SJCRH30 (cell line): ENCODE results near the gene PRDM13. TPM values are rescaled to one million over a fixed set of nuclear protein-coding genes. Genes with fewer than 3 reads are reported as not detected.
"Not testable (repeated sequence)": the region's sequence is repeated elsewhere in the genome, so short reads cannot be mapped to it uniquely, and the experiment has no call there.

Experiments used
- DNase-seq, 2 experiments: peaks; one replicate each; pipeline ENCODE4 v3.0.0-alpha.2; 2015 to 2020
- H3K27ac ChIP-seq: fragments of 250-450 bp; sonication (Bioruptor Pico); 2 replicates; pipeline ENCODE4 v1.5.1; 2020; ENCODE audit warnings: mild to moderate bottlenecking, moderate library complexity
- H3K27me3 ChIP-seq: fragments of 250-450 bp; sonication (Bioruptor Pico); 2 replicates; pipeline ENCODE4 v1.5.1; 2020; ENCODE audit warnings: mild to moderate bottlenecking, moderate library complexity
- H3K36me3 ChIP-seq: fragments of 250-450 bp; sonication (Bioruptor Pico); 2 replicates; pipeline ENCODE4 v1.5.1; 2020; ENCODE audit warnings: mild to moderate bottlenecking, moderate library complexity
- H3K4me1 ChIP-seq: fragments of 250-450 bp; sonication (Bioruptor Pico); 2 replicates; pipeline ENCODE4 v1.5.1; 2020; ENCODE audit warnings: mild to moderate bottlenecking, moderate library complexity
- H3K4me3 ChIP-seq: fragments of 250-450 bp; sonication (Bioruptor Pico); 2 replicates; pipeline ENCODE4 v1.5.1; 2020; ENCODE audit warnings: mild to moderate bottlenecking, moderate library complexity
- H3K9me3 ChIP-seq: fragments of 250-450 bp; sonication (Bioruptor Pico); replicated peaks from 2 replicates; pipeline ENCODE4 v1.5.1; 2020; ENCODE audit warnings: mild to moderate bottlenecking, moderate library complexity
- total RNA-seq: library from RNA; depleted of rRNA; stranded (reverse); fragments of >200 nt; shearing (Covaris generic); gene quantifications from 2 replicates; pipeline ENCODE4 v1.2.3, GENCODE V29; 2014

The PRDM13 gene
- total RNA-seq, 1 experiment from 2014 or later: not detected

DNA sequence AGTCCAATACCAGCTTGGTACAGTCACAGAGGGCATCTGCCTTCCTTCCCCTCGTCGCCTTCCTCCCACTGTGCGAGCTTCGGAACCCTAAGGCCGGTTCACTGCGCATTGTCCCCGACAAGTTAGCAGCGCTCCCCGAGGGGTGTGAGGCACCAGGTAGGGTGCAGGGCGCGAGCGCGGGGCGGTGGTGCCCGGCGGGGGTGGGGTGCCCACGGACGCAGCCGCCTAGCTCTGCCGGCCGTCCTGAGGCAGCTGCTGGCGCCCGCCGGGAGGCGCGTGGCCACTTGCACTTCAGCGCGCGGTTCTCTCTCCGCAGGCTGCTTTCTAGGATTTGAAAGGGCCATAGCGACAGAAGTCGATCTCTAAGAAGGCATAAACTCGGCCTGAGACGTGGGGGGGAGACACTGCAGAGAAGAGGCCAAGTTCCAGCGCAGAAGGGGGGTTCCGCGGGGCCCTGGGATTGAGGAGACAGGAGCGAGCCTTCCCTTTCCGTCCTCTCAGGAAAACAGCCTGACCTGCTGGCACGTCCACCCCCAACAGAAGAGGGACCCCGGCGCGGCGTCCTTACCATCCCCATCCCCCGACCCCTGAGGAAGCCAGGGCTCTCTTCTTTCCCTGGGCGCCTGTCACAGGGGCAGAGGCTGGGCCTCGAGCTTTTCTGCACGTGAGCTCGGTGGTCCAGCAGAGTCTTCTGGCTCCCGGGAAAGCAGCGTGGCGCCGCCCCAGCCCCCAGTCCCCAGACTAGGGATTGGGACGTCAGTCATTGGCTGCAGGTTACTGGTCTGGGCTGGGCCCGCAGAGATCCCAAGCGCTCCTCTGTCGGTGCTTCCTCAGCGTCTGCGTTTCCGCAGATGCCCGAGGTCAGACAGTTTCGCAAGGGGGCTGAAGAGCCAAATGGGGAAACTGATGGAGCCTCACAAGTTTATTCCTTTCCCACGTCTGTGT, 15.6 kb upstream of the PRDM13 start:
- Histone ChIP-seq H3K9me3 (no peaks in the 10 kb centered on the region), H3K36me3 (no peaks in the 10 kb centered on the region), H3K27ac (no peak overlapping the region), H3K4me3 (no peak overlapping the region), H3K4me1 (peaks cover 3% of the 10 kb centered on the region; the same call in 1 of the 2 replicates), H3K27me3 (0 out of 2 replicates have a peak, but pooled peaks cover 5% of the 10 kb centered on the region)
- no peak for DNase-seq

DNA sequence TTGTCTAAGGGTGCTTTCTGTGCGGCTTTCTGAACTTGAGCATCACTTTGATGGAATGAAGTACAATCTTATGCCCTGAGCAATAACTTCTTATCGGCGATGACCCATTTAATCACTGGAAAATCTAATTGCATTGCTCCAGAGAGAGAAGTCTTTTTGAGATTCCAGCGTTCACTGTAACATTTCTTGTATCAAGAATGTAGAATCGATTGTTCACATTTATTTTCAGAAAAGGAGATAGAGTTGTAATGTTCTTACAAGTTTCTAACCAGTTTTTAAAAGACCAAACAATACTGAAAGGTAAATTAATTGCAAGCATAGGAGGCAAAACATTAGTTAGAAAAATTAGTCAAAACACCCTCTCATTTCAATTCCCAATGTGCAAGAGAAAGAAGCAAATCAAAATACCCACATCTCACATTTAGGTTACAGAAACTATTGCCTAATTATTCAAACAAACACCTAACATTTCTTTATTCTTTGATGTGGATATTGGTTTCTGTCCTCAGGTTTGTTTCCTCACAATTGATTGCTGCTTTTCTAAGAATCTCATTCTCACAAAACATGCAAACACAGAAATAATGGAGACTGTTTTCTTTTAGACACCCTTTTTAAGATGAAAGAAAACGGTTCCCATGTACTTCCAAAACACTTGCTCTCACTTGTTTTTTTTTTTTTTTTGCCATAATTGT, 14.8 kb upstream of the PRDM13 start:
- H3K9me3 ChIP-seq: no peaks in the 10 kb centered on the region
- peaks cover 3% of the 10 kb centered on the region; the same call in 1 of the 2 replicates for H3K4me1 ChIP-seq
- no peak for DNase-seq
- H3K27me3 ChIP-seq: 0 out of 2 replicates have a peak, but pooled peaks cover 5% of the 10 kb centered on the region
- H3K4me3 ChIP-seq: no peak overlapping the region
- no peaks in the 10 kb centered on the region for H3K36me3 ChIP-seq
- no peak overlapping the region for H3K27ac ChIP-seq

DNA sequence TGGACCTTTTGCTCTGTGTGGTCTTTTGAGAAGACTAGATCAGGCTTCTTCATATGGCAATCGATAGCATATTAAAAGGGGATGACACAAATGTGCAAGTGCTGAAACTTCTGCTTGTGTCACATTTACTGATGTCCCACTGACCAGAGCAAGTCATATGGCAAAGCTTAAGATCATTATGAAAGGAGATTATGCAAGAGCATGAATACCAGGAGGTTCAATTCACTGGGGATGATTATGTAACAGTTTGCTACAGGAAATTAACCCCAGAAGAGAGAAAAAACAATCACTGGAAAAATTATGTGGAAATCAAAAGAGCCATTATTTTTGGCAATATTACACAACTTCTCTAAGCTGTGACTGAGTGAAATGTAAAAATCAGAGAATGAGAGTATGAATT, 13.7 kb upstream of the PRDM13 start:
- Histone ChIP-seq H3K9me3 (no peaks in the 10 kb centered on the region), H3K36me3 (no peaks in the 10 kb centered on the region), H3K4me1 (peaks cover 3% of the 10 kb centered on the region; the same call in 1 of the 2 replicates), H3K4me3 (no peak overlapping the region), H3K27me3 (0 out of 2 replicates have a peak, but pooled peaks cover 5% of the 10 kb centered on the region), H3K27ac (no peak overlapping the region)
- DNase-seq: no peak

DNA sequence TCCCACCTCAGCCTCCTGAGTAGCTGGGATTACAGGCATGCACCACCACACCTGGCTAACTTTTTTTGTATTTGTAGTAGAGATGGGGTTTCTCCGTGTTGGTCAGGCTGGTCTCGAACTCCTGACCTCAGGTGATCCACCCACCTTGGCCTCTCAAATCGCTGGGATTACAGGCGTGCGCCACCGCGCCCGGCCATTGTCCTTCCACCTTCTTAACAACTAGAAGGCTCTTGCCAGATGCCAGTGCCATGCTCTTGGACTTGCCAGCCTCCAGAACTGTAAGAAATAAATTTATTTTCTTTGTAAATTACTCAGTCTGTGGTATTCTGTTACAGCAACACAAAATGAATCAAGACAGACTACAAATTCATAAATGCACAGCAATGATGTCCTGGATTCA, 11.9 kb upstream of the PRDM13 start:
- not testable (repeated sequence) for H3K27me3 ChIP-seq, H3K4me3 ChIP-seq, H3K36me3 ChIP-seq, H3K9me3 ChIP-seq, H3K4me1 ChIP-seq, H3K27ac ChIP-seq, DNase-seq

DNA sequence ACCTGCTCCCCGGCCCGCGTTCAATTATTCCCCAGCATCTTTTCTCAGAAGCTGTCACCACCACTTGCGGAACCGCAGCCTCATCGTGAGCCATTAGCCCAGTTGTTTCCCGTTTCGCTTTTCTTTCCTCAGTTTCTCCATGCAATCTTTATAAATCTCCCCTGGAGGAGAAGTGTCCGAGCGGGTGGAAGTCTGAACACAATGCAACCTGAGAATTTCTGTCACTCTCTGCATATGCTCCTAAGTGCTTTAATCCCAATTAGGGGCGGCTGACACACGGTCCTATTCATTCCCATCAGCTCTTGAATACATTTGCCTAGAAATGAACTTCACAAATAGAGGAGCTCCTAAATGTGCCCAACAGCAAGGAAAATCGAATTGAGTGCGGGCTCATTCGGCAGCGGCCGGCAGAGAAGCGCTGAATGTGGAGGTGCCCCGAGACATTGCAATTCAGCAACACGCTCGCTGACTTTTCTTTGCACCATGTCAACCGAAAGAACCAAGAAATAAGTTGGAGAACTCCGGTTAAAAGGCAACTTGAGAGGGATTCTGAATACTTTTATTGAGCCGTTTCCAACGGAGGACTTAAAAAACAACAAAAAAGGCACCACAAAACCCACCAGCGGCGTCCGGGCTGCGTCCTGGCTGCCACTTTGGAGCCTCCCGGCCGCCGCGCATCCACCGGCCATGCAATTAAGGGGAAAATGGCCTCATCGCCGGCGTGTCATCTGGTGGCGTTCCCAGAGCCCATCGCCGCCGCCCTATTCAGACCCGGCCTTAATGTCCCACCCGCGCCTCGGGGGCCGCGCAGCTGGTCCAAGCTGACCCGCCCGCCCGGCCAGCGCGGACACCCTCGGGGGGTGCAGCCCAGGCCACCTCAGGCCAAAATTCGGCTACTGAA, 3.9 kb upstream of the PRDM13 start:
- DNase-seq: no peak
- Histone ChIP-seq H3K4me1 (no peaks in the 10 kb centered on the region), H3K4me3 (no peak overlapping the region), H3K27ac (no peak overlapping the region), H3K36me3 (no peaks in the 10 kb centered on the region), H3K27me3 (no peaks in the 10 kb centered on the region), H3K9me3 (no peaks in the 10 kb centered on the region)

DNA sequence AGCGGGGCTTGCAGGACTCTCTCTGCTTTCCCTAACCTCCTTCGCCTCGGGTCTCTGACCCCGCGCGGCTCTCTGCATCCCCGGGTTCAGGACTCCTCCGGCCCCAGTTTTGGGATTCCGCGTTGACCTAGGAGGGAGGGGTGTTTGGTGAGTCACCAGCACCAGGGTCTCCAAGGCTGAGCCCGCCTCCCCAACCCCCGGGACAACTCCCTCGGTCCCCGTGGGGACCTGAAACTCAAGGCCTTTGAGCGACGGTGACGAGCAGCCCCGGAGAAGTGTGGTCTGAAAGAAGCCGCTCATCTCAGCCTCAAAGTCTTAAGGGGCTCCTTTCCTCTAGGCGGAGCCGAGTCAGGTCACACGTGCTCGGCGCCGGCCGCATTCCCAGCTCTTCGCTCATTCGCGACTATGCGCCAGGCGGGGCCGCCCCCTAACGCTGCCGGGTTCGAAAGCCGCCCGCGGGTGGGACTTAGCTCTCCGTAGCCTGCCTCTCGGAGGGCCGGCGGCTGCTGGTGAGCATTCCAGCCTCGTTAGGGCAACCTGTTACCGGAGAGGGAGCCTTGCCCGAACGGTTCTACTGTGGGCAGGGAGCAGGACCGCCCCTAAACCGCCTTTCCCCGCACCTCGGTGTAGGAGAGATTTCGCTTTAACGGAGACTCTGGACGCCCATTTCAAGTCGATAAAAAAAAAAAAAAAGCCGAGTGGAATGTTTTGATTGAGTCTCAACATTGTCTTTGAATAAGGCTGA, 3.0 kb upstream of the PRDM13 start:
- Histone ChIP-seq H3K27me3 (no peaks in the 10 kb centered on the region), H3K27ac (no peak overlapping the region), H3K4me3 (no peak overlapping the region), H3K4me1 (no peaks in the 10 kb centered on the region), H3K36me3 (no peaks in the 10 kb centered on the region), H3K9me3 (no peaks in the 10 kb centered on the region)
- no peak for DNase-seq

DNA sequence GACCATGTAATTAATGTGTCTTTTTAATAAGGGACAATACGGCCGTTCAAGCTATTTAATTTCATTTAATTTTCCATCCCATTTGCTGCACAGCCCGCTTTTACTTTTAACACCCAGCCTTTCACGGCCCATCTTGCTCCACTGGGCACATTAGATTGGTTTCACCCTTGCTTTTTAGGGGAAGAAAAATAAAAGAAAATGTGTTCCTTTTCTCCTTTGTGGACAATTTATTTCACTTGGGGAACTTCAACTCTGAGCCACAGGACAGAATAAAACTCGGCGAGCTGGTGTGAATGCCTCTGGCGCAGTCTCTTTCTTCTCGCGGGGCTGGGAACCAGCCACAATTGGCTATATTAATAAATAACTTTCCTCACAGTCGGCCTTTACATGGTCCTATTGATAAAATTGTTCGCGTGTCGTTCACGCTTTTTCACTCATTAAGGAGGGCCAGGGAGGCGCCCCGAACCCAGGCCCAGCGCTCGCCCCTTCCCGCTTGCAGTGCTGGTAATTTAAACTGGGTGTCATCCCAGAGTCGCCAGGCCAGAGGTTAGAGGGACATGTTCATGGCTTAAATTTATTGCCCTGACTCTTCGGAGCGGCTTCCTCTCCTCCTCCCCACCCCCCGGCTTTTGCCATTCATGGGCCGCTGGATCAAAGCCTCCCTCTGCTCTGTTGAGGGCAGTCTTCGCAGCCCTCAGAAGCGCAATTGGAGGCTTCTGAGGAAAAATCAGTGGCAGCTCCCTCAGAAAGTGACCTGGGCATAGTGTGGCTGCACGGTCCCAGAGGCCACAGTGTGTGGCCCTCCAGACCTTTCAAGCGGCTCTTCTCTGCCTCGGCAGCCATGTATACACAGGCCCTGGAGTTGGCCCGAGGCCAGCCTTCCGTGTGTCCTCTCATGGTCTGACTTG, 2.2 kb upstream of the PRDM13 start:
- H3K4me3 ChIP-seq: no peak overlapping the region
- H3K4me1 ChIP-seq: no peaks in the 10 kb centered on the region
- H3K27ac ChIP-seq: no peak overlapping the region
- H3K36me3 ChIP-seq: no peaks in the 10 kb centered on the region
- no peak for DNase-seq
- H3K27me3 ChIP-seq: no peaks in the 10 kb centered on the region
- H3K9me3 ChIP-seq: no peaks in the 10 kb centered on the region

DNA sequence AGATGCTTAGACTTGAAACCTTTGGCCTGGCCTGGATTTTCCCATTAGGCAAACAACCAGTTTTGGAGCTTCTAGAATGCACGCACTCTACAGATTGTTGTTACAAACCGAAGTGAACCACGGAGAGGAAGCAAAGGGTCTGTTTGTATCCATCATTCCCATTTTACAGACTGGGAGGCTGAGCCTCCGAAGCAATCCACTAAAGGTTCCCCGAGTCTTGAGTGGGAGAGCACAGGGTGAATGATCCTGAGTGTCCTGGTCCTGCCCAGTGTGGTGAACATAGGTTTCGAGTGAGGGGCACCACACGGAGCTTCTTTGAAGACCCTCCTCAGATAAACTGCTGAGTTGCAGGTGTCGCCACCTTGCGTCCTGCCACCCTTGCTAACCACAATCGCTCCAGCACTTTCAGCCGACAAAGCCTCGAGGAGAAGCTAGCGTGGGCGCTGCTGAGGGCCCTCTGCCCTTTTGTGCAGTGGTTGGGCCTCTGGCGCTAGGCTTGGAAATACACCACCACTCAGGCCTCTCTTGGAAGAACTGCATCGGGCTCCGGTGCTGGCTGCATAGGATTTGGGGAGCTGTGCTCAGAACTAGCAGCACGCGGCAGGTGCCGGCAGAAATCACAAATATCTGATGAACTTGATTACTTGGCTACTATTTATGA, 1.4 kb upstream of the PRDM13 start:
- Histone ChIP-seq H3K27ac (no peak overlapping the region), H3K4me3 (no peak overlapping the region), H3K4me1 (no peaks in the 10 kb centered on the region), H3K36me3 (no peaks in the 10 kb centered on the region), H3K9me3 (no peaks in the 10 kb centered on the region), H3K27me3 (no peaks in the 10 kb centered on the region)
- no peak for DNase-seq

DNA sequence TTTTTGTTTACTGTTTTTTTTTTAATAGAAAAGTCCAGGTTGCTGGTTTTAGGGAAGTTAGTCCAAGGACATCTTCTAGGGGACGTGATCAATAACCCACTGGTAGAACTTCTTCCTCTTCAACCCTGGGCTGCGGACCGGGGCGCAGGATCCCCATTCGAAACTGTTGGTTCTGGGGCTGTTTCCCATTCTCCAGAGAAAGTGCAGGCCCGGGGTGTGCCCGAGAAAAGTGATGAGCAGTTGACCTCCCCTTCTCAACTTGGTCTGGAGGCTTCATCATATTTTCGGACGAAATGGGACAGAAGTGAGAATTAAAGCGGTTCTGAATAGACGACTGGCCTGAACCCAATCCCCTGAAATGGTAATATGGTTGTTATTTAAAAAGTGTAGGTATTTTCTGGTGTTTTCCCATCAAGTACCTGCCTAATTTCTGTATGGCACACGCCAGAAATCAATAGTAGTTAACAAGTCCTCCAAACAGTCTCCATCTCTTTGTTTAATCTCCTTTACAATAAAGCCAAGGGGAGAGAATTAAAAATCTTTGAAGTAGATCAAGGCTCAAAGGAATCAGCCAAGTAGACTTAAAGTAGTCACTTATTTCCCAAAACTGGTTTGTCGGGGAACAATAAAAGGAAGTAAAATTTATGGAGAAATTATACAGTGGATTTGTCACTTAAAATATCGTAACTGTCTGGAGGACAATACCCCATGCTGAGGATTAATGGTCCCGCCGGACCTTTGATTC, 550 bp upstream of the PRDM13 start:
- Histone ChIP-seq H3K27ac (no peak overlapping the region), H3K4me3 (no peak overlapping the region), H3K27me3 (no peaks in the 10 kb centered on the region), H3K4me1 (no peaks in the 10 kb centered on the region), H3K36me3 (no peaks in the 10 kb centered on the region), H3K9me3 (no peaks in the 10 kb centered on the region)
- DNase-seq: no peak

DNA sequence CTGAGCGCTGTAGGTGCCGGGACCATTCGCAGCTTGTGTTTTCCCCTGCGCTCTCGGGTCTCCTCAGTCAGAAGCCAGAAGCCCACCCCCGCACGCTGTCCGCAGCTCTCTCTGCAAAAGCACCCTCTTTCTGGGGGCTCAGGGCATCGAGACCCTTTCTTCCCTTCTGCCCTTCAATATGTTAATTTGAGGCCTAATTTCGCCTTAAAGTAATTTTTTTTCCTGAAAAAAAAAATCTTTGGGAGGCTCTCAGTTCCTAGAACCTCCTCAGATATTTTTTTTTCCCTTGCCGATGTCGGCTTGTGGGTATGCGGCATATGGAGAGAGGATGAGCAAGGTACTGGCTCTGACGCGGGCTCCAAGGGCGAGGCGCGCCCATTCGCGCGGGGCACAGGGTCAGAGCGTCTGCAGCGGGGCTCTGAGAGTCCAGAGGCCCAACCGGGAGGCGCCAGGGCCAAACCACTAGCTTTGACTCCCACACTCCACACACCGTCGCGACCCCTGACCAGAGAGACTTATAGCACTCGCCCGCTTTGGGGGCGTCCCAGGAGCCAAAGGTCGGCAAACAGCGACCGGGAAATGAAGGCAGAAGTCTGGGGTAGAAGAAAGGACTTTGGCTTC, 893 bp downstream of the PRDM13 start:
- Histone ChIP-seq H3K36me3 (no peaks in the 10 kb centered on the region), H3K9me3 (no peaks in the 10 kb centered on the region), H3K27me3 (no peaks in the 10 kb centered on the region), H3K27ac (no peak overlapping the region), H3K4me1 (no peaks in the 10 kb centered on the region), H3K4me3 (no peak overlapping the region)
- DNase-seq: no peak

DNA sequence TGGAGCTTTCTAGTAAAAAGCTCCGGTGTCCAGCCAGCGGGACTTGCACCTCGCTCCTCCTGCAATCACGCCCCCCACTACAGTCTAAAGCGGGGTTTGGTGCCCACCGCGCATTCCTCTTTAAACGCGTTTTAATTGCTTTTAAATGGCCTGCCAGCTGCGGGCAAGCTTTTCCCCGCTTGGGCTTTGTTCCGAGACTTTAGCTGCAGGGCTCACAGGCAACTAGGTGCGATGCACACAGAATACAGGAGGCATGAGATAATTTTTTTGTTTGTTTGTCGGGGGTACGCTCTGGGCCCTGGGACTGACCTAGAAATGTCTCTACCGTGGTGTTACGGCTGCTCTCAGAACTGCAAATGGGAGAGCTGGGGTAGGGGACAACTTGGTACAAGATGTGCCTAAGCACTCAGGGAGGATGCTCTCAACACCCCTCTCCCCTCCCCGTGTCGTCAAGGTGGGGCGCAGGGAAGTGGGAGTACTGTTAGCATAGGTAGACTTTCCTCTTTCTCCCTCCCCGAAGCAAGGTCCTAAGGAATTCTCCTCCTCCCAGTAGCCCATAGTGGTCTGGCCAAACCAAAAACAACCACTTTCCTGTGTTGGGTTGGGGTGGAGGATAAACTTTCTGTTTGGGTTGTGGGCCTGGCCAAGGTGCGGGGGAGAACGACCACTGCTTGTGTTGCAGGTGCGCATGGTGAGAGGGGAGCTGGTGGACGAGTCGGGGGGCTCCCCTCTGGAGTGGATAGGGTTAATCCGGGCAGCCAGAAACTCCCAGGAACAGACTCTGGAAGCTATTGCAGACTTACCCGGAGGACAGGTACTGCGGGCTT, 1.6 kb downstream of the PRDM13 start:
- Histone ChIP-seq H3K4me3 (no peak overlapping the region), H3K9me3 (no peaks in the 10 kb centered on the region), H3K27ac (no peak overlapping the region), H3K36me3 (no peaks in the 10 kb centered on the region), H3K4me1 (no peaks in the 10 kb centered on the region), H3K27me3 (no peaks in the 10 kb centered on the region)
- DNase-seq: no peak
